Measurements from ENCODE around the gene CTSC. TPM values are rescaled to one million over a fixed set of nuclear protein-coding genes. Genes with fewer than 3 reads are reported as not detected.

CTSC gene
- total and polyA plus RNA-seq, 9 of the 15 experiments (the other 6 are each of a cell fraction or from before 2014, with no cell fraction given): 113 to 403 (median 187) TPM

- no peak for TF ChIP-seq CREB5 (CRISPR knock-in tag; IDR thresholded peaks at IDR 0.05)
- TF ChIP-seq RHOXF2B (CRISPR knock-in tag; conservative IDR thresholded peaks at IDR 0.05): no peak
- no peak for TF ChIP-seq ZBTB1 (CRISPR knock-in tag; IDR thresholded peaks at IDR 0.05; ENCODE audit: borderline replicate concordance, low read depth)
- TF ChIP-seq E2F6 (IDR thresholded peaks at IDR 0.05; ENCODE audit: borderline replicate concordance in 1 of 2, extremely low read depth in 1 of 2, insufficient read depth in 1 of 2, insufficient read length in 1 of 2, low read depth in 1 of 2, low read length in 1 of 2, poor library complexity in 1 of 2, severe bottlenecking in 1 of 2): no peak
- no peak for TF ChIP-seq PYGO2 (tag; IDR thresholded peaks at IDR 0.05)
- TF ChIP-seq MTF1 (CRISPR knock-in tag; IDR thresholded peaks at IDR 0.05; ENCODE audit: borderline replicate concordance): no peak
- TF ChIP-seq NCOA6 (IDR thresholded peaks at IDR 0.05): no peak
- no peak for TF ChIP-seq ZFPM2 (CRISPR knock-in tag; IDR thresholded peaks at IDR 0.05)
- no peak for TF ChIP-seq ZBTB7A (IDR thresholded peaks at IDR 0.05; ENCODE audit: borderline replicate concordance, control insufficient read depth, low read depth, low read length)
- no peak for TF ChIP-seq SUPT5H (IDR thresholded peaks at IDR 0.05)
- TF ChIP-seq CREB1 (IDR thresholded peaks at IDR 0.05): no peak
- no peak for TF ChIP-seq CREB1 (CRISPR knock-in tag; IDR thresholded peaks at IDR 0.05)
- no peak for TF ChIP-seq ZNF785 (CRISPR knock-in tag; IDR thresholded peaks at IDR 0.05)
- no peak for TF ChIP-seq TAL1 (IDR thresholded peaks at IDR 0.05)
- no peak for TF ChIP-seq CREB3L1 (IDR thresholded peaks at IDR 0.05; ENCODE audit: borderline replicate concordance, low read depth)
- no peak for TF ChIP-seq MECOM (CRISPR knock-in tag; IDR thresholded peaks at IDR 0.05)
- no peak for TF ChIP-seq PHB2 (IDR thresholded peaks at IDR 0.05; ENCODE audit: low read depth)
- TF ChIP-seq ZNF695 (CRISPR knock-in tag; IDR thresholded peaks at IDR 0.05): no peak
- TF ChIP-seq ZNF507 (tag; conservative IDR thresholded peaks at IDR 0.05): no peak
- no peak for TF ChIP-seq NR0B1 (IDR thresholded peaks at IDR 0.05; ENCODE audit: partially characterized antibody)
- TF ChIP-seq ZFP1 (CRISPR knock-in tag; IDR thresholded peaks at IDR 0.05): no peak
Measured at GRCh38 chr11:88337987-88338668, 592 bp upstream of the CTSC start (continued).

Data from K562 (cell line).